CD4-positive, alpha-beta T cell (primary cell): Measurements from ENCODE around the gene GIPC2. TPM values are rescaled to one million over a fixed set of nuclear protein-coding genes. Genes with fewer than 3 reads are reported as not detected.
"Not testable (repeated sequence)": the region's sequence is repeated elsewhere in the genome, so short reads cannot be mapped to it uniquely, and the experiment has no call there.

Experiments
- ATAC-seq: fragments of 200-7000 bp; cut with Tn5 transposase; one replicate; pipeline ENCODE4 v1.10.0; 2022; ENCODE audit warnings: mild to moderate bottlenecking; ENCODE audit not compliant: poor library complexity
- CTCF ChIA-PET: fragments of 350-600 bp; sonication (Branson Sonifier 250); formaldehyde crosslinking; loops from one replicate; lab custom pipeline; 2021; ENCODE audit warnings: antibody characterized with exemption, inconsistent platforms; lab: Charles Lee
- POLR2A ChIA-PET: fragments of 350-600 bp; sonication (Branson Sonifier 250); formaldehyde crosslinking; loops from one replicate; lab custom pipeline; 2021; ENCODE audit warnings: antibody characterized with exemption, inconsistent platforms; lab: Charles Lee
- DNase-seq, 14 experiments: peaks; one replicate each; pipeline ENCODE4 v3.0.0-alpha.2; 2013 to 2020; ENCODE audit warnings: mixed read lengths in 2 of 14
- H3K27ac ChIP-seq, 2 donors: one replicate each; pipeline versions ENCODE4 v1.5.1 to v1.7.0; 2013; ENCODE audit warnings: low read length in 2 of 2, low read depth in 1 of 2, mild to moderate bottlenecking in 1 of 2
- H3K27me3 ChIP-seq, 2 experiments: 1 replicate in 1 of 2; 2 replicates in 1 of 2; pipeline versions ENCODE4 v1.6.1 to v1.7.0; 2013; ENCODE audit warnings: low read length in 2 of 2, control low read depth in 1 of 2, mild to moderate bottlenecking in 1 of 2, moderate library complexity in 1 of 2; ENCODE audit not compliant: insufficient read depth in 2 of 2, control insufficient read depth in 1 of 2
- H3K36me3 ChIP-seq: one replicate; pipeline ENCODE4 v1.6.1; 2013; ENCODE audit warnings: low read length, control low read depth; ENCODE audit not compliant: insufficient read depth
- H3K4me1 ChIP-seq: one replicate; pipeline ENCODE4 v1.6.1; 2013; ENCODE audit warnings: low read length, control low read depth; ENCODE audit not compliant: insufficient read depth
- H3K4me3 ChIP-seq: one replicate; pipeline ENCODE4 v1.5.1; 2013; ENCODE audit warnings: mild to moderate bottlenecking, low read length, moderate library complexity
- H3K9me3 ChIP-seq, 2 experiments: 1 replicate in 1 of 2; 2 replicates in 1 of 2; pipeline versions ENCODE4 v1.6.1 to v1.7.0; 2013; ENCODE audit warnings: low read length in 2 of 2, mild to moderate bottlenecking in 2 of 2, control low read depth in 1 of 2, moderate library complexity in 1 of 2; ENCODE audit not compliant: control insufficient read depth in 1 of 2, insufficient read depth in 1 of 2
- H3K27ac Mint-ChIP-seq: one replicate; pipeline ENCODE4 v1.8.0; 2020; ENCODE audit warnings: mixed read lengths
- H3K27me3 Mint-ChIP-seq: one replicate; pipeline ENCODE4 v1.8.0; 2021; ENCODE audit warnings: mixed read lengths
- H3K36me3 Mint-ChIP-seq: one replicate; pipeline ENCODE4 v1.8.0; 2021; ENCODE audit warnings: low read depth, mixed read lengths
- H3K4me1 Mint-ChIP-seq: one replicate; pipeline ENCODE4 v1.8.0; 2021; ENCODE audit warnings: low read depth, mixed read lengths
- H3K4me3 Mint-ChIP-seq: one replicate; pipeline ENCODE4 v1.8.0; 2020; ENCODE audit warnings: mild to moderate bottlenecking, mixed read lengths
- H3K9me3 Mint-ChIP-seq: one replicate; pipeline ENCODE4 v1.8.0; 2020; ENCODE audit warnings: mixed read lengths
- CTCF ChIP-seq: fragments of 200-600 bp; IDR thresholded peaks from one replicate; pipeline ENCODE4 v1.8.0; 2022; ENCODE audit warnings: antibody characterized with exemption, mild to moderate bottlenecking
- intact Hi-C, 2 experiments: fragments of 100-400 bp; cut with DNase I in 1 of 2; cut with micrococcal nuclease in 1 of 2; formaldehyde crosslinking; loops; one replicate each; pipeline versions ENCODE4 v1.15.1 to v1.9.0; 2023 to 2025; cut with DNase I, micrococcal nuclease
- total RNA-seq, 174 experiments: library from RNA in 2 of 174; stranded (reverse) in 2 of 174; gene quantifications; one replicate each; pipeline ENCODE4 v1.2.3 and lab custom pipeline; 2021 to 2026

The GIPC2 gene
- total RNA-seq, 2 experiments from 2014 or later: not detected

GRCh38 chr1:78060857-78061563 lies 15.2 kb downstream of the GIPC2 start:
- H3K27ac Mint-ChIP-seq: no peak overlapping the region
- no peaks in the 10 kb centered on the region for H3K36me3 ChIP-seq
- DNase-seq (no peak), ATAC-seq (no peak)
- no peaks in the 10 kb centered on the region for H3K4me1 ChIP-seq
- no peaks in the 10 kb centered on the region for H3K27me3 ChIP-seq
- POLR2A ChIA-PET: no interaction called here
- no peak overlapping the region for H3K4me3 ChIP-seq
- H3K36me3 Mint-ChIP-seq: no peaks in the 10 kb centered on the region
- H3K4me3 Mint-ChIP-seq: no peak overlapping the region
- no peaks in the 10 kb centered on the region for H3K9me3 Mint-ChIP-seq
- no peak overlapping the region for H3K27ac ChIP-seq
- no peaks in the 10 kb centered on the region for H3K4me1 Mint-ChIP-seq
- H3K9me3 ChIP-seq: no peaks in the 10 kb centered on the region
- intact Hi-C loops: no loop called here
- H3K27me3 Mint-ChIP-seq: peaks cover 16% of the 10 kb centered on the region
- TF ChIP-seq CTCF: no peak
- CTCF ChIA-PET: interaction anchor here (1.0 kb wide), 1 partner anchor 10 kb away, joined by 3 read pairs; no protein-coding TSS in a partner anchor

DNA sequence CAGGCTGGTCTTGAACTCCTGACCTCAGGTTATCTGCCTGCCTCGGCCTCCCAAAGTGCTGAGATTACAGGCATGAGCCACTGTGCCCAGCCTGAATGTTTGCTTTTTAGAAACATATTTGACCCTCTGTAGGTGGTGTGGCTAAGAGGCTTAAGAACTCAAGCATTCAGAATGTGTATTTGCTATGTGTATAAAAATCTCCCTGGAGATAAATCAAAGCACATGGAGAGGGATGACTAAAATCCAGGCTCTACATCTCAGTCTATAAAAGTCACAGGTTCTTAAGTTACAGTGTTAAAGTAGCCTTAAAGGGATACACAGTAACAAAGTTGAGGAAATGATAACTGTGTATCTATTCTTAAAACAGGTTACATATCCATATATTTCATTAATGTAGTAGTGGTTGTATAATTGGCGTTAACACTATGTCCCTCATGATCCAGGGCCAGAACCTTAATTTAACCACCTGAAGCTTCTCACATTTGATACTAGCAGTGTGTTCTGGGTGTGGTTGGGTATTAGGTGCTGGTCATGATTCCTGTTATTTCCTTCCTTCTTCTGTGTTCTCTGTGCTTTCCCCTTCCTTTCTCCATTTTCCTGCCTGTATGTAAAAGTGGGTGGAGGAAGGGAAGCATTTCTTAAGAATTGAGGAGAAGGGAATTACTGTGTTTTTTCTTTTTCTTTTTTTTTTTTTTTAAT lies 16.2 kb downstream of the GIPC2 start:
- no peak overlapping the region for H3K27ac Mint-ChIP-seq
- intact Hi-C loops: no loop called here

GRCh38 chr1:78064886-78065285 lies 19.1 kb downstream of the GIPC2 start:
- H3K27ac ChIP-seq, POLR2A ChIA-PET, H3K36me3 Mint-ChIP-seq, H3K9me3 ChIP-seq, CTCF ChIA-PET, ATAC-seq, H3K27me3 ChIP-seq, intact Hi-C loops, H3K36me3 ChIP-seq, H3K27ac Mint-ChIP-seq, DNase-seq, H3K4me3 ChIP-seq, H3K9me3 Mint-ChIP-seq, H3K4me3 Mint-ChIP-seq, H3K4me1 Mint-ChIP-seq, H3K4me1 ChIP-seq: not testable (repeated sequence)
- H3K27me3 Mint-ChIP-seq: peaks cover 38% of the 10 kb centered on the region

More for the DNA sequence above, 16.2 kb downstream of the GIPC2 start:
- no peaks in the 10 kb centered on the region for H3K4me1 Mint-ChIP-seq
- no peaks in the 10 kb centered on the region for H3K9me3 ChIP-seq
- no peak overlapping the region for H3K4me3 Mint-ChIP-seq
- no peaks in the 10 kb centered on the region for H3K36me3 ChIP-seq
- H3K4me3 ChIP-seq: no peak overlapping the region
- no peaks in the 10 kb centered on the region for H3K4me1 ChIP-seq
- ChIA-PET POLR2A (no interaction called here), CTCF (interaction anchor here (1.1 kb wide), 1 partner anchor 16 kb away, joined by 4 read pairs; no protein-coding TSS in a partner anchor)
- H3K27ac ChIP-seq: no peak overlapping the region
- no peaks in the 10 kb centered on the region for H3K27me3 ChIP-seq
- peaks cover 22% of the 10 kb centered on the region for H3K27me3 Mint-ChIP-seq
- DNase-seq (no peak), ATAC-seq (no peak)
- H3K36me3 Mint-ChIP-seq: no peaks in the 10 kb centered on the region
- H3K9me3 Mint-ChIP-seq: no peaks in the 10 kb centered on the region
- no peak for TF ChIP-seq CTCF
